Glutamatergic neuron (in vitro differentiated cells): Measurements from ENCODE around the gene WDR27. TPM values are rescaled to one million over a fixed set of nuclear protein-coding genes. Genes with fewer than 3 reads are reported as not detected.
"Not testable (repeated sequence)": the region's sequence is repeated elsewhere in the genome, so short reads cannot be mapped to it uniquely, and the experiment has no call there.

Experiments
- DNase-seq: peaks from one replicate; pipeline ENCODE4 v3.0.0; 2022
- H3K27ac Mint-ChIP-seq: one replicate; pipeline ENCODE4 v1.8.0; 2020; ENCODE audit warnings: mild to moderate bottlenecking, mixed read lengths, inconsistent platforms; ENCODE audit not compliant: unreplicated experiment
- H3K27me3 Mint-ChIP-seq: one replicate; pipeline ENCODE4 v1.8.0; 2020; ENCODE audit warnings: mild to moderate bottlenecking, moderate library complexity, mixed read lengths, inconsistent platforms; ENCODE audit not compliant: unreplicated experiment
- H3K36me3 Mint-ChIP-seq: one replicate; pipeline ENCODE4 v1.8.0; 2020; ENCODE audit warnings: mild to moderate bottlenecking, mixed read lengths, inconsistent platforms; ENCODE audit not compliant: unreplicated experiment
- H3K4me1 Mint-ChIP-seq: one replicate; pipeline ENCODE4 v1.8.0; 2020; ENCODE audit warnings: mild to moderate bottlenecking, low read depth, mixed read lengths, inconsistent platforms; ENCODE audit not compliant: unreplicated experiment
- H3K4me3 Mint-ChIP-seq: one replicate; pipeline ENCODE4 v1.8.0; 2020; ENCODE audit warnings: mild to moderate bottlenecking, mixed read lengths, inconsistent platforms; ENCODE audit not compliant: unreplicated experiment
- H3K9me3 Mint-ChIP-seq: one replicate; pipeline ENCODE4 v1.8.0; 2020; ENCODE audit warnings: mild to moderate bottlenecking, moderate library complexity, mixed read lengths, inconsistent platforms; ENCODE audit not compliant: unreplicated experiment
- CTCF ChIP-seq: fragments of 200-600 bp; sonication (generic); IDR thresholded peaks from one replicate; pipeline ENCODE4 v1.5.0; 2021; ENCODE audit not compliant: partially characterized antibody, unreplicated experiment
- total RNA-seq: library from RNA; stranded (reverse); fragmentation: NEBNext Ultra II Directional; extraction: Animal tissue kit (Norgen Biotek cat#: 25700); gene quantifications from one replicate; pipeline ENCODE4 v1.2.1, GENCODE V29; 2021; ENCODE audit not compliant: unreplicated experiment

Gene WDR27
- total RNA-seq, 1 donor from 2014 or later: 64.8 TPM

GRCh38 chr6:169527306-169527705, 174.5 kb downstream of the WDR27 start:
- DNase-seq: no peak
- Mint-ChIP-seq H3K27me3 (no peaks in the 10 kb centered on the region), H3K4me3 (no peak overlapping the region), H3K27ac (no peak overlapping the region), H3K9me3 (no peaks in the 10 kb centered on the region), H3K4me1 (no peaks in the 10 kb centered on the region), H3K36me3 (no peaks in the 10 kb centered on the region)
- TF ChIP-seq CTCF: no peak

GRCh38 chr6:169521825-169522224, 180.0 kb downstream of the WDR27 start:
- H3K9me3 Mint-ChIP-seq: peaks cover 1% of the 10 kb centered on the region
- H3K4me3 Mint-ChIP-seq: no peak overlapping the region
- H3K27ac Mint-ChIP-seq: no peak overlapping the region
- no peak for DNase-seq
- H3K36me3 Mint-ChIP-seq: peaks cover 8% of the 10 kb centered on the region
- no peaks in the 10 kb centered on the region for H3K27me3 Mint-ChIP-seq
- TF ChIP-seq CTCF: no peak
- H3K4me1 Mint-ChIP-seq: no peaks in the 10 kb centered on the region

GRCh38 chr6:169520104-169520503, 181.7 kb downstream of the WDR27 start:
- Mint-ChIP-seq H3K4me3 (no peak overlapping the region), H3K27me3 (no peaks in the 10 kb centered on the region), H3K4me1 (no peaks in the 10 kb centered on the region), H3K36me3 (peaks cover 8% of the 10 kb centered on the region), H3K9me3 (peaks cover 1% of the 10 kb centered on the region), H3K27ac (no peak overlapping the region)
- DNase-seq: no peak
- TF ChIP-seq CTCF: no peak

- TF ChIP-seq CTCF: no peak
- DNase-seq: no peak
- peaks cover 8% of the 10 kb centered on the region for H3K36me3 Mint-ChIP-seq
- no peaks in the 10 kb centered on the region for H3K27me3 Mint-ChIP-seq
- peaks cover 1% of the 10 kb centered on the region for H3K9me3 Mint-ChIP-seq
- no peaks in the 10 kb centered on the region for H3K4me1 Mint-ChIP-seq
- H3K27ac Mint-ChIP-seq: no peak overlapping the region
- no peak overlapping the region for H3K4me3 Mint-ChIP-seq
These were observed 183.4 kb downstream of the WDR27 start for GRCh38 chr6:169518451-169518850.

GRCh38 chr6:169513478-169514193, 188.2 kb downstream of the WDR27 start:
- H3K36me3 Mint-ChIP-seq: peaks cover 3% of the 10 kb centered on the region
- no peaks in the 10 kb centered on the region for H3K27me3 Mint-ChIP-seq
- no peak overlapping the region for H3K4me3 Mint-ChIP-seq
- peaks cover 1% of the 10 kb centered on the region for H3K9me3 Mint-ChIP-seq
- no peak for TF ChIP-seq CTCF
- H3K27ac Mint-ChIP-seq: no peak overlapping the region
- no peaks in the 10 kb centered on the region for H3K4me1 Mint-ChIP-seq
- DNase-seq: no peak

- not testable (repeated sequence) for H3K9me3 Mint-ChIP-seq, H3K4me1 Mint-ChIP-seq, H3K27me3 Mint-ChIP-seq, H3K4me3 Mint-ChIP-seq, H3K27ac Mint-ChIP-seq, H3K36me3 Mint-ChIP-seq, DNase-seq
These were observed 190.0 kb downstream of the WDR27 start for GRCh38 chr6:169511785-169512184.
